ENCODE measurements around the gene EXOC3L4. TPM values are rescaled to one million over a fixed set of nuclear protein-coding genes. Genes with fewer than 3 reads are reported as not detected.
A peak's percentile ranks its signal among the peaks of the same experiment; 100 is the strongest.

EXOC3L4 gene
- total RNA-seq, 6 experiments from 2014 or later: 34.2 to 87.1 (median 48.1) TPM

DNA sequence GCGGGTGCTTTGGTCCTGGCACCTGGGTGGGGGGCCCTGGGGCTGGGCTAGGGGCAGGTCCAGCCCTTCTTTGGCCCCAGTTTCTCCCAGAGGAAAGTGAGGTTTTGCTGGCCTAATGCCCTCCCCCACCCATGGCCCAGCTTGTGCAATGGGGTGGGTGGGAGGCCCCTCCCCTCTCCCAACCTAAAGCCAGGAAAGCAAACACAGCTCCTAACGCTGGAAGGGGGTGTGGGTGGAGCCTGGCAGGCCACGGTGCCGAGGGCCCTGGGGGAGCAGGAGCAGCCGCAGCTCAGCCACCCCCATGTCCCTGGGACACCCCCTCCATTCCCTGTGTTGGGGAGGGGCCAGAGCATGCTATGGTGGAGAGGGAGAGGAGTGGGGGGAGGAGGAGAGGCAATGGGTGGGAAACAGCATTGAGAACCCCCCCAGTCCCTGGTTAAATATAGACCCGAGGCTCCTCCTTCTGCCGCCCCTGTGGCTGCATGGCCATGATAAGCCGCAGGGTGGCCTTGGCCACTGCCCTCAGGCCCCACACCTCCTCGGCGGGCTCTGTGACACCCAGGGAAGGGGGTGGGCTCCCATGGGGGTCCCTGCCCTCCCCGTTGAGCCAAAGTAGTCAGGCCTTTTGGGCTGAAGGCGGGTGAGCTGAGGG is 4.7 kb downstream of the EXOC3L4 start:
- peak; percentile 86 to 93 (median 91) for DNase-seq
- intact Hi-C loops (cut with DNase I): no loop called here
- ATAC-seq: peak; percentile 53 to 69 (median 62)
- Histone ChIP-seq H3K27me3 (no peaks in the 10 kb centered on the region), H3K36me3 (peaks cover 0 to 7% (median 0%) of the 10 kb centered on the region in 4 donors), H3K4me3 (peak overlapping the region; percentile 37 to 63 (median 46)), H3K4me1 (peaks cover 0 to 65% (median 20%) of the 10 kb centered on the region in 4 donors), H3K27ac (peak overlapping the region; percentile 60 to 95 (median 69)), H3K9me3 (no peaks in the 10 kb centered on the region)
- WGBS (ENCODE audit: insufficient coverage, low coverage, low lambda C conversion rate, missing lambda C conversion rate): 60% methylated on average over 1 of the region's 12 CpGs
- TF ChIP-seq POLR2A (IDR thresholded peaks at IDR 0.05): peak; percentile 64
- TF ChIP-seq, protein P1, sequence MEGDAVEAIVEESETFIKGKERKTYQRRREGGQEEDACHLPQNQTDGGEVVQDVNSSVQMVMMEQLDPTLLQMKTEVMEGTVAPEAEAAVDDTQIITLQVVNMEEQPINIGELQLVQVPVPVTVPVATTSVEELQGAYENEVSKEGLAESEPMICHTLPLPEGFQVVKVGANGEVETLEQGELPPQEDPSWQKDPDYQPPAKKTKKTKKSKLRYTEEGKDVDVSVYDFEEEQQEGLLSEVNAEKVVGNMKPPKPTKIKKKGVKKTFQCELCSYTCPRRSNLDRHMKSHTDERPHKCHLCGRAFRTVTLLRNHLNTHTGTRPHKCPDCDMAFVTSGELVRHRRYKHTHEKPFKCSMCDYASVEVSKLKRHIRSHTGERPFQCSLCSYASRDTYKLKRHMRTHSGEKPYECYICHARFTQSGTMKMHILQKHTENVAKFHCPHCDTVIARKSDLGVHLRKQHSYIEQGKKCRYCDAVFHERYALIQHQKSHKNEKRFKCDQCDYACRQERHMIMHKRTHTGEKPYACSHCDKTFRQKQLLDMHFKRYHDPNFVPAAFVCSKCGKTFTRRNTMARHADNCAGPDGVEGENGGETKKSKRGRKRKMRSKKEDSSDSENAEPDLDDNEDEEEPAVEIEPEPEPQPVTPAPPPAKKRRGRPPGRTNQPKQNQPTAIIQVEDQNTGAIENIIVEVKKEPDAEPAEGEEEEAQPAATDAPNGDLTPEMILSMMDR (IDR thresholded peaks at IDR 0.05): peak; percentile 4 to 51 (median 18)

DNA sequence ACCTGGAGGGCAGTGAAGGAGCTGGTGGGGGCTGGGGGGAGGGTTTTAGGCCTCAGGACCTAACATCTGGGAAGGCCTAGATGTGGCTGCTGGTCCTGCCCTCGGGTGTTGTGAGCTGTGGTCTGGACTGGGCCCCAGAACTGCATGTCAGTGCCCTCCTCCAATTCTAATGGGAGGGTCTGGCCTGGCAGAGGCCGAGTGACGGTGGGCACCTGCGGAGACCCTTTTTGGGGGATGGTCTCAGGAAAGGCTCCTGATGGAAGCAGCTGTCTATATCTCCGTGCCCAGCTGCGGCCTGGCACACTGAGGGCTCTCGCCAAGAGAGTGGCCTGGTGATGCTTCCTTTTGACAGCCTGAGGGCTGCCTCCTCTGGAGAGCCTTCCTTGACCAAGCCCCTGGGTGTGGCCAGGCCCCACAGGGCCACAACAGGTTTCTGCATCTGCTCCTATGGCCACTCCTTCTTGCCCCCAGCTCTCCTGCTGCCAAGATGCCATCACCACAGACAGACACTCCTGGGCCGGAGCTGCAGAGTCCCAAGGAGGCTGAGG is 5.3 kb downstream of the EXOC3L4 start:
- H3K9me3 ChIP-seq: no peaks in the 10 kb centered on the region
- H3K36me3 ChIP-seq: peaks cover 0 to 7% (median 0%) of the 10 kb centered on the region in 4 donors
- H3K4me3 ChIP-seq: peak overlapping the region; percentile 37 to 63 (median 46)
- TF ChIP-seq POLR2A (IDR thresholded peaks at IDR 0.05): no peak
- TF ChIP-seq, protein P1 (IDR thresholded peaks at IDR 0.05): no peak
- no peaks in the 10 kb centered on the region for H3K27me3 ChIP-seq
- WGBS (ENCODE audit: insufficient coverage, low coverage, low lambda C conversion rate, missing lambda C conversion rate): 37% methylated on average over 4 of the region's 8 CpGs
- intact Hi-C loops (cut with DNase I): loop anchor here (10.0 kb wide), 2 partner anchors 85 to 185 kb away; no protein-coding TSS in a partner anchor
- DNase-seq: peak in 2 of 3 donors; percentile 53 to 60
- peak in 2 of 4 donors; percentile 0 to 1 for ATAC-seq
- H3K27ac ChIP-seq: peak overlapping the region; percentile 60 to 95 (median 69)
- peaks cover 0 to 69% (median 25%) of the 10 kb centered on the region in 4 donors for H3K4me1 ChIP-seq

DNA sequence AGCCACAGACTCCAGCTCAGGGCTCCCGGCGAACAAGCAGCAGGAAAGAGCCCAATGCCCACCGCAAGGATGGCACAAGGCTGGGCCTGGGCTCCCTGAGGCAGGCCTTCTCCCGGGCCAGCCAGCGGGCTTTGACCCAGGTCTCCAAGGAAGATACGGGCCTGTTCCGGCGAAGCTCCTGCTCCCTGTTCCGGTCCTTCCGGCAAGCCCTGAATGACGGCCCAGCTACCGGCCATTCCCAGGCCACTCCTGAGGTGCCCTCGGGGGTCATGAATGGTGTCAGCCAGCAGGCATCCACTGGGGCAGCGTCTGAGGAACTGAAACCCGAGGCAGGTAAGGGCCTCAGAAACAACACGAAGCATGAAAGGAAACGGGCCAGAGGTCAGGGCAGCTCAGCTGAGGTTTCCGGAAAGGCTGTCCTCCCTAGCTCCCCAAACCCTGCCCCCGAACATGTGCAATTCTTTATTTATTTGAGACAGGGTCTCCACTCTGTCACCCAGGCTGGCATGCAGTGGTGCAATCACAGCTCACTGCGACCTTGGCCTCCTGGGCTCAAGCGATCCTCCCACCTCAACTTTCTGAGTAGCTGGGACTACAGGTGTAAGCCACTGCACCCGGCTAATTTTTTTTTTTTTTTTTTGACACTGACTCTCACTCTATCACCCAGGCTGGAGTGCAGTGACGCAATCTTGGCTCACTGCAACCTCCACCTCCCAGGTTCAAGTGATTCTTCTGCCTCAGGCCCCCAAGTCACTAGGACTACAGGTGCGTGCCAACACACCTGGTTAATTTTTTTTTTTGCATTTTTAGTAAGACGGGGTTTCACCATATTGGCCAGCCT is 6.0 kb downstream of the EXOC3L4 start:
- H3K36me3 ChIP-seq: peaks cover 0 to 7% (median 0%) of the 10 kb centered on the region in 4 donors
- peak overlapping the region; percentile 60 to 95 (median 69) for H3K27ac ChIP-seq
- H3K4me3 ChIP-seq: peak overlapping the region; percentile 37 to 63 (median 46)
- DNase-seq: peak; percentile 61 to 85 (median 73)
- no peaks in the 10 kb centered on the region for H3K9me3 ChIP-seq
- WGBS (ENCODE audit: insufficient coverage, low coverage, low lambda C conversion rate, missing lambda C conversion rate): 23% methylated on average over 10 of the region's 25 CpGs
- H3K4me1 ChIP-seq: peaks cover 0 to 70% (median 25%) of the 10 kb centered on the region in 4 donors
- TF ChIP-seq, protein P1 (IDR thresholded peaks at IDR 0.05): no peak
- TF ChIP-seq POLR2A (IDR thresholded peaks at IDR 0.05): no peak
- intact Hi-C loops (cut with DNase I): loop anchor here (10.0 kb wide), 2 partner anchors 84 to 184 kb away; no protein-coding TSS in a partner anchor
- no peaks in the 10 kb centered on the region for H3K27me3 ChIP-seq
- ATAC-seq: peak in 3 of 4 donors; percentile 1 to 4 (median 4)

DNA sequence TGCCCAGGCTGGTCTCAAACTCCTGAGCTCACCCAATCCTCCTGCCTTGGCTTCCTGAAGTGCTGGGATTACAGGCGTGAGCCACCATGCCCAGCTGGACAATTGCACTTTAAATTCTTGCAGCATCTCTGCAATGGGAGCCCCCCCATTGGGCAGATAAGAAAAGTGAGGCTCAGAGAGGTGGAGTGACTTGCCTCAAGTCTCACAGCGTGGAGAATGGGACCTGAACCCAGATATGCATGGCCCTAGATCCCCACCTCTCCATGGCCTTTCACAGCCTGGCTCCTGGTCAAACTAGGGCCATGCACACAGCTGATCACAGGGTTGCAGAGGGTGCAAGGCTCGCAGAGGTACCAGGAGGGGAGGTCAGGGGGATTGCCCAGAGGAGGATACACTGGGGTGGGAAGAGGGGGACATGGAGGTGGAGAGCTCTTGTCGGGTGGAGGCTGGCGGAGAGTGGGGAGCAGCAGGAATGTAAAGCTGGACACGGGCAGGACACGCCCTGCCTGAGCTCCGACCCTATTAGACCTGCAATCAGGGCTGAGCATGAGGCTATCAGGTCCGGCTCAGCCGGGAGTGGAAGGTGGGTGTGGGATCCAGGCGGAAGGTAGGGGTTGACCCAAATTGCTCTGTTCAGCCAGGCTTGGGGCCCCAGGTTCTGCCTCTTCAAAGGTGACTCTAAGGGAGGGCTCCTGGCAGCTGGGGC is 6.9 kb downstream of the EXOC3L4 start:
- Histone ChIP-seq H3K27me3 (no peaks in the 10 kb centered on the region), H3K9me3 (no peaks in the 10 kb centered on the region), H3K4me1 (peaks cover 0 to 75% (median 24%) of the 10 kb centered on the region in 4 donors), H3K27ac (peak overlapping the region in 1 of 3 donors; percentile 95), H3K4me3 (peak overlapping the region; percentile 8 to 63 (median 46)), H3K36me3 (peaks cover 0 to 7% (median 0%) of the 10 kb centered on the region in 4 donors)
- DNase-seq: peak in 1 of 3 donors; percentile 59
- WGBS (ENCODE audit: insufficient coverage, low coverage, low lambda C conversion rate, missing lambda C conversion rate): 25% methylated on average over 1 of the region's 11 CpGs
- no peak for ATAC-seq
- intact Hi-C loops (cut with DNase I): loop anchor here (10.0 kb wide), 2 partner anchors 83 to 183 kb away; no protein-coding TSS in a partner anchor
- no peak for TF ChIP-seq POLR2A (IDR thresholded peaks at IDR 0.05)
- TF ChIP-seq, protein P1 (IDR thresholded peaks at IDR 0.05): no peak

Measured in right lobe of liver (tissue), 6 donors.